Esophagus muscularis mucosa (tissue), 4 donors: ENCODE data around the gene ADSS1. TPM values are rescaled to one million over a fixed set of nuclear protein-coding genes. Genes with fewer than 3 reads are reported as not detected.

Experiments
- DNase-seq: peaks from one replicate; pipeline ENCODE4 v3.0.0-alpha.2; 2017; ENCODE audit errors: extremely low spot score
- H3K27ac ChIP-seq, 4 donors: fragments of 200-600 bp; sonication (generic); replicated peaks in 1 of 4; 1 replicate in 3 of 4; 2 replicates in 1 of 4; pipeline ENCODE4 v1.5.1; 2016 to 2019; ENCODE audit warnings: mild to moderate bottlenecking in 1 of 4
- H3K27me3 ChIP-seq, 4 donors: fragments of 200-600 bp; sonication (generic); one replicate each; pipeline versions ENCODE4 v1.5.1 to v1.6.0; 2016 to 2019
- H3K36me3 ChIP-seq, 4 donors: fragments of 200-600 bp; sonication (generic); one replicate each; pipeline ENCODE4 v1.5.1; 2016 to 2019
- H3K4me1 ChIP-seq, 4 donors: fragments of 200-600 bp; sonication (generic); one replicate each; pipeline ENCODE4 v1.5.1; 2016 to 2019
- H3K4me3 ChIP-seq, 4 donors: fragments of 200-600 bp; sonication (generic); 1 replicate in 2 of 4; 2 replicates in 2 of 4; pipeline ENCODE4 v1.5.1; 2016 to 2019; ENCODE audit warnings: mild to moderate bottlenecking in 4 of 4, moderate library complexity in 1 of 4
- H3K9me3 ChIP-seq, 4 donors: fragments of 200-600 bp; sonication (generic); 1 replicate in 3 of 4; 2 replicates in 1 of 4; pipeline ENCODE4 v1.5.1; 2016 to 2019
- CTCF ChIP-seq, 3 experiments: fragments of 200-600 bp in 2 of 3; fragments of 450-650 bp in 1 of 3; sonication (generic) in 2 of 3; IDR thresholded peaks; one replicate each; pipeline ENCODE4 v1.5.1; 2017 to 2019; ENCODE audit warnings: antibody characterized with exemption in 3 of 3, mild to moderate bottlenecking in 2 of 3, moderate library complexity in 1 of 3
- EP300 ChIP-seq: sonication (generic); formaldehyde crosslinking; IDR thresholded peaks from one replicate; pipeline ENCODE4 v1.6.1; 2017; ENCODE audit warnings: antibody characterized with exemption
- POLR2A ChIP-seq: fragments of 450-650 bp; IDR thresholded peaks from one replicate; pipeline ENCODE4 v1.6.1; 2017; ENCODE audit warnings: antibody characterized with exemption, moderate library complexity, mild to moderate bottlenecking, low read depth
- POLR2AphosphoS5 ChIP-seq, 2 donors: sonication (generic); formaldehyde crosslinking; IDR thresholded peaks; one replicate each; pipeline ENCODE4 v1.6.1; 2017; ENCODE audit warnings: antibody characterized with exemption in 2 of 2
- WGBS: methylation state at CpG from one replicate; pipeline ENCODE4 v1.1.5; 2018; 5-methylcytosine and 5-hydroxymethylcytosine counted together
- intact Hi-C: fragments of 100-400 bp; cut with DNase I; formaldehyde crosslinking; loops from one replicate; pipeline ENCODE4 v1.15.1; 2023
- total RNA-seq, 4 donors: library from RNA; depleted of rRNA; stranded (reverse); fragments of >200 nt; gene quantifications; one replicate each; pipeline versions ENCODE4 v1.1.0 to v1.2.1, GENCODE V29; 2016

ADSS1 gene
- total RNA-seq, 4 donors from 2014 or later, result 4.3 to 7.9 (median 5.7) TPM

GRCh38 chr14:104751539-104752422, 27.8 kb downstream of the ADSS1 start:
- Histone ChIP-seq H3K4me1 (peaks cover 23 to 63% (median 57%) of the 10 kb centered on the region in 4 donors), H3K36me3 (peaks cover 13 to 17% (median 15%) of the 10 kb centered on the region in 4 donors), H3K9me3 (no peaks in the 10 kb centered on the region), H3K27me3 (no peaks in the 10 kb centered on the region), H3K27ac (peak overlapping the region; percentile 83 to 95 (median 88)), H3K4me3 (peak overlapping the region; percentile 77 to 99 (median 86))
- TF ChIP-seq POLR2A, result no peak
- no peak for TF ChIP-seq POLR2AphosphoS5 (IDR thresholded peaks at IDR 0.05)
- no peak for TF ChIP-seq CTCF (IDR thresholded peaks at IDR 0.05)
- TF ChIP-seq EP300, result no peak
- WGBS, result 72% methylated on average over 34 of the region's 90 CpGs
- no peak for DNase-seq
- intact Hi-C loops, result no loop called here

GRCh38 chr14:104752423-104752734, 28.4 kb downstream of the ADSS1 start:
- Histone ChIP-seq H3K4me1 (peaks cover 23 to 57% (median 52%) of the 10 kb centered on the region in 4 donors), H3K27ac (peak overlapping the region; percentile 83 to 95 (median 88)), H3K9me3 (no peaks in the 10 kb centered on the region), H3K36me3 (peaks cover 17 to 23% (median 21%) of the 10 kb centered on the region in 4 donors), H3K4me3 (peak overlapping the region; percentile 77 to 99 (median 86)), H3K27me3 (no peaks in the 10 kb centered on the region)
- intact Hi-C loops, result no loop called here
- no peak for DNase-seq
- WGBS, result 3% methylated on average over 21 of the region's 21 CpGs
- TF ChIP-seq EP300 (no peak), CTCF (IDR thresholded peaks at IDR 0.05) (no peak), POLR2AphosphoS5 (IDR thresholded peaks at IDR 0.05) (no peak), POLR2A (no peak)

- TF ChIP-seq POLR2A (peak; percentile 90), POLR2AphosphoS5 (IDR thresholded peaks at IDR 0.05) (peak; percentile 88 to 97), CTCF (IDR thresholded peaks at IDR 0.05) (no peak), EP300 (no peak)
- H3K36me3 ChIP-seq, result peaks cover 23 to 29% (median 26%) of the 10 kb centered on the region in 4 donors
- H3K4me1 ChIP-seq, result peaks cover 23 to 51% (median 46%) of the 10 kb centered on the region in 4 donors
- WGBS, result 0% methylated on average over 11 of the region's 95 CpGs
- H3K9me3 ChIP-seq, result no peaks in the 10 kb centered on the region
- peak within 1 kb of the TSS; percentile 83 to 95 (median 88) for H3K27ac ChIP-seq
- no peaks in the 10 kb centered on the region for H3K27me3 ChIP-seq
- H3K4me3 ChIP-seq, result peak within 1 kb of the TSS; percentile 77 to 99 (median 86)
- DNase-seq, result peak; percentile 100
- intact Hi-C loops, result no loop called here
These were observed 28.9 kb downstream of the ADSS1 start, which contains the start of gene SIVA1 for GRCh38 chr14:104752735-104753527. TSS of gene SIVA1 (plus strand) at chr14:104753147. CDS start at chr14:104753202, 55 bp downstream.

GRCh38 chr14:104753528-104754212, 29.6 kb downstream of the ADSS1 start:
- Histone ChIP-seq H3K4me3 (peak overlapping the region; percentile 77 to 99 (median 86)), H3K36me3 (peaks cover 29 to 36% (median 33%) of the 10 kb centered on the region in 4 donors), H3K27ac (peak overlapping the region; percentile 83 to 95 (median 88)), H3K9me3 (no peaks in the 10 kb centered on the region), H3K27me3 (no peaks in the 10 kb centered on the region), H3K4me1 (peaks cover 23 to 46% (median 42%) of the 10 kb centered on the region in 4 donors)
- TF ChIP-seq POLR2A, result no peak
- TF ChIP-seq POLR2AphosphoS5 (IDR thresholded peaks at IDR 0.05), result no peak
- no peak for TF ChIP-seq CTCF (IDR thresholded peaks at IDR 0.05)
- no peak for TF ChIP-seq EP300
- DNase-seq, result no peak
- 3% methylated on average over 9 of the region's 30 CpGs for WGBS
- intact Hi-C loops, result no loop called here
